CD4-positive, alpha-beta T cell treated with Interleukin-4 for 1 hour (primary cell): Measurements from ENCODE around the gene CADM4.
"Not testable (repeated sequence)": the region's sequence is repeated elsewhere in the genome, so short reads cannot be mapped to it uniquely, and the experiment has no call there.

Experiments
- DNase-seq, 2 donors: peaks; one replicate each; pipeline ENCODE4 v3.0.0-alpha.2; 2020 to 2022

The CADM4 gene

GRCh38 chr19:43660971-43661360 lies 21.3 kb upstream of the CADM4 start:
- no peak for DNase-seq

- DNase-seq = no peak
Measured at GRCh38 chr19:43660301-43660970, 20.8 kb upstream of the CADM4 start.

DNA sequence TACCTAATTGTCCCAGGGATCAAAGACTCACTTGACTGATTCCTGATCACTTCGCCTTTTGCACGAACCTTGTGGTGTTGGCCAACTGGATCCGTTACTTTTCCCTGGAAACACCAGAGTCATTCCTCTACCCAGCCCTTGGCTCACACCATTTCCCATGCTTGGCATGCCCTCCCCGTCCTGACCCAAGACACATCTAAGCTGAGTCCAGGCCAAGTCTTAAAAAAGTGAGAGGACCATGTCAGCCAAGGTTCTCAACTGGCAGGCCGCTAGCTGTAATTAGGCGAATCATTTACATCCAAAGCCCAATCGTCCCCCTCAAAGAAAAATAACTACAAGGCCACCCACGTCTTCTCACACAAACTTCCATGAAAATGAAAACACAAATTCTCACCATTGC lies 18.8 kb upstream of the CADM4 start:
- no peak for DNase-seq

- DNase-seq = no peak
Measured at GRCh38 chr19:43658001-43658400, 18.4 kb upstream of the CADM4 start.

GRCh38 chr19:43656436-43656835 lies 16.8 kb upstream of the CADM4 start:
- DNase-seq = no peak

GRCh38 chr19:43652546-43652874 lies 12.9 kb upstream of the CADM4 start:
- no peak for DNase-seq

GRCh38 chr19:43651758-43652545 lies 12.3 kb upstream of the CADM4 start:
- peak; percentile 38 to 55 for DNase-seq

- not testable (repeated sequence) for DNase-seq
Measured at GRCh38 chr19:43650276-43650675, 10.6 kb upstream of the CADM4 start.

- DNase-seq = no peak
Measured at GRCh38 chr19:43649514-43649913, 9.9 kb upstream of the CADM4 start.

DNA sequence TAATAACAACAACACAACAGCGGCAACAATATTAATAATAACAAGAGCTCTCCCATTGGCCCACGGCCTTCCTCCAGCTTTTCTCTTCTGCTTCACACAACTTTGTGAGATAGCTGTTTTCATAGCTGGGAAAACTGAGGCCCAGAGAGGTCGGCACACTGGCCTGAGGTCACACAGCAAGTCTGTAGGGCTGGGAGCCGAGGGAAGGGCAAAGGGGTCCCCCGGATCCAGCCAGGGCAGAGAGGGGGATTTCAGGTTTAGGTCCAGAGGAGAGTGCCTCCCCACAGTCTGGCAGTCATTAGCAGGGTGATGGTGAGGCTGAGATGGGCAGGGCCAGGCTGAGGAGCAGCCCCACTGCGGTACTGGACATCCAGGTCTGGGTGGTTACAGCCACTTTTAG lies 9.0 kb upstream of the CADM4 start:
- DNase-seq = no peak

GRCh38 chr19:43644181-43644580 lies 4.5 kb upstream of the CADM4 start:
- DNase-seq = no peak

DNA sequence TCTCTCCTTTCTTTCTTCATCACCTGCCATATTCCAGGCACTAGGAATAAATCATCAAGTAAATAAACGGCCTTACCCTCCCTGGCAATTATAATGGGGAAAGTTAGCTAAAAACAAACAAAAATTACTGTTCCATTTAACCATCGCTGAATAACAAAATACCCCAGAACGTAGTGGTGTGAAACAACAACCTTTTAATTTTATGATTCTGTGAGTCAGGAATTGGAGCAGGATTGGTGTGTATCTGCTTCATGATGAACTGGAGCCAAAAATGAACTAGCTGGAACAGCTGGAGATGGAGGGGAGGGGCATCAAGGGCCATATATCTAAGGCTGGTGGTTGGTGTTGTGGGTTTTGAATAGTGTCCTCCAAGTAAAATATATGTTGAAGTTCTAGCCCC lies 3.7 kb upstream of the CADM4 start:
- no peak for DNase-seq

GRCh38 chr19:43642531-43642930 lies 2.9 kb upstream of the CADM4 start:
- DNase-seq = no peak

DNA sequence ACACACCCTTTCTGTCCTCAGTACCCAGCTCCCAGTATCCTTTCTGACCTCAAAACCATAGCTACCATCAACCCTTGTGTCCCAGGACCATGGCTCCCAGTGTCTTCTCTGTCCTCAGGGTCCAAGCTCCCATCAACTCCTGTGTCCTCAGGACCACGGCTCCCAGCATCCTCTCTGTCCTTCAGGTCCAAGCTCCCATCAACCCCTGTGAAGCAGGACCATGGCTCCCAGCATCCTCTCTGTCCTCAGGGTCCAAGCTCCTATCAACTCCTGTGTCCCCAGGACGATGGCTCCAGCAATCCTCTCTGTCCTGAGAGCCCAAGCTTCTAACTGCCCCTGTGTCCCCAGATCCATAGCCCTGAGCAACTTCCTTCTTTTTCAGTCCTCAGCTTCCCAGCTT lies 1.7 kb upstream of the CADM4 start:
- no peak for DNase-seq

- no peak for DNase-seq
Measured at GRCh38 chr19:43640424-43640757, 741 bp upstream of the CADM4 start.

DNA sequence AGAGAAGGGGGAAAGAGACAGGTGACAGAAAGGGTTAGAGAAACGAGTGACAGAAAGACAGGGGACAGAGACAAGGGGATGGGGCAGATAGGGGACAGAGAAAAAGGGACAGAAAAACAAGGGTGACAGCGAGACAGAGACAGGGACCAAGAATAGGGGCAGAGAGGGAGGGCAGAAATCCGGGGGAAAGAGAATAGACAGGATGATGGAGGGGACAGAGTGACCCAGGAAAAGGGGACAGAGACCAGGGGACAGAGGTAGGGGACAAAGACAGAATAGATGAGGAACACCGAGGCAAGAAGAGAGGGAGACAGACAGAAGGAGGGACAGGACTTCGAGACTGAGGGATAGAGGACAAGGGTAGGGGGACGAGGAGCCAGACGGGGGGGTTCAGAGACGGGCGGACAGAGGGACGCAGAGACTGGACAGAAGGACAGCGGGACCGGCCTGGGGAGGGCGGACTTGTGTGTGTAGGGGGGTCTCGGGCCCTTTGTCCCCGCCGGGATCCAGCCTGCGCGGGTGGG lies 593 bp downstream of the CADM4 start:
- no peak for DNase-seq

DNA sequence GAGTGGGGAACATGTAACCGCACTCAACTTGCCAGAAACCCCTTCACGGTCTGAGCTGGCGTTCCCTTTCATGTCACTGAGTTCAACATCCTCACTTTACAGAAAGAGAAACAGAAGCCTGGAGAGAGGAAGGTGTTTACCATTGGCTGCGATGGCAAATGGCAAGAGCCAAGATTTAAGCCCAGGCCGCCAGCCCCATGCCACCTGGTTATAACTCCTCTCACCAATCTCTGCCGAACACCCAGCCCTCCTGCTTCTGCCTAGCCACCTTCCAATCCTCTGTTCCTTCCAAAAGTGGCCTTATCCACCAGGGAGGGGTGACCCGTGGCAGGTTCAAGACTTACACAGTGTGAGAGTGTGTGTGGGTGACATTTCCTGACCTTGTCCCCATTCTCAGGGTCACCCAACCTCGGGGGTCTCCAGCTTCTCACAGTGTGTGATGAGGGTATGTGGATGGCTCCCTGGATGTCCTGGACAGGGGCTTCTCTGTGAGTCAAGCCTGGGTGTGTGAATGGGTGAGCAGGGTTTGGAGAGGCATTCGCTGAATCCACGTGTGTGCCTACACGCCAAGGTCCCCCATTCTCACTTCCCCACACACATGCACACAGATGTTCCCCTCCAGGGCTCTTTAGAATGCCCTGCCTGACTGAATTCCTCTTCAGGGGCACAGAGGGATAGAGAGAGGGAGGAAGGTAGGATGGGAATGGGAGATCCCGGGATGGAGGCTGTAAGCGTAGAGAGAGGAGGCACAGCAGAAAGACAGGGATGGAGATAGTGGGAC lies 1.2 kb downstream of the CADM4 start:
- DNase-seq = peak in 1 of 2 donors; percentile 13

DNA sequence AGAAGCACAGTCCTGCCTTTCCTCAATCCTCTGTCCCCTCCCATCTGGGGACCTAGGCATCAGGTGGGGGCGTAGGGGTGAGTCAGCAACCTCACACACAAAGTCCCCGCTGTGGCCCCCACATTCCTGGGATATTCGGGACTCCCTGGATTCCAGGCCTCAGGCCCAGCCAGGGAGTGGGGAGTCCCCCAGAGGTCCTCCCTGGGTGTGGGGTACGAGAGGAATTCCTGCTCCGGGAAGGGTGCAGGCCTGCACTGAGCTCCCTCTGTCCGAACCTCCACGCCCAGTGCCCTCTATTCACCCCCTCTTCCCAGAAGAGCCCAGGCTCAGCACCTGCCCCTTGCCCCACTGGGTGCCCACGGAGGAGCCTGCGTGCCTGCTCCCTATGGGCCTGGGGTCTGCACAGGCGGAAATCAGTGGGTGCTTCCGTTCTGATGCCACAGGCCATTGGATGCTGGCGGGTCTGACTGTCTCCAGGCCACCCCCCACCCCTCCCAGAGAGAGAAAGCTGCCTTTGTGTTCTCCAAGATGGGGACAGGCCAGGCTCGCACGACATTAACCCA lies 3.4 kb downstream of the CADM4 start:
- DNase-seq = no peak

DNA sequence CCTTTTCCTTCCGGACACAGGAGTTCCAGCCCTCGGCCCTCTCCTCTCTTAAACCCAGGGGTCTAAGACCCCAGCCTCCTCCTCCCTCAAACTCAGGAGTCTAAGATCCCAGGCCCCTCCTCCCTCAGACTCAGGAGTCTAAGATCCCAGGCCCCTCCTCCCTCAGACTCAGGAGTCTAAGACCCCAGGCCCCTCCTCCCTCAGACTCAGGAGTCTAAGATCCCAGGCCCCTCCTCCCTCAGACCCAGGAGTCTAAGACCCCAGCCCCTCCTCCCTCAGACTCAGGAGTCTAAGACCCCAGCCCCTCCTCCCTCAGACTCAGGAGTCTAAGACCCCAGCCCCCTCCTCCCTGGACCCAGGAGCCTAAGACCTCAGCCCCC lies 4.1 kb downstream of the CADM4 start:
- not testable (repeated sequence) for DNase-seq

DNA sequence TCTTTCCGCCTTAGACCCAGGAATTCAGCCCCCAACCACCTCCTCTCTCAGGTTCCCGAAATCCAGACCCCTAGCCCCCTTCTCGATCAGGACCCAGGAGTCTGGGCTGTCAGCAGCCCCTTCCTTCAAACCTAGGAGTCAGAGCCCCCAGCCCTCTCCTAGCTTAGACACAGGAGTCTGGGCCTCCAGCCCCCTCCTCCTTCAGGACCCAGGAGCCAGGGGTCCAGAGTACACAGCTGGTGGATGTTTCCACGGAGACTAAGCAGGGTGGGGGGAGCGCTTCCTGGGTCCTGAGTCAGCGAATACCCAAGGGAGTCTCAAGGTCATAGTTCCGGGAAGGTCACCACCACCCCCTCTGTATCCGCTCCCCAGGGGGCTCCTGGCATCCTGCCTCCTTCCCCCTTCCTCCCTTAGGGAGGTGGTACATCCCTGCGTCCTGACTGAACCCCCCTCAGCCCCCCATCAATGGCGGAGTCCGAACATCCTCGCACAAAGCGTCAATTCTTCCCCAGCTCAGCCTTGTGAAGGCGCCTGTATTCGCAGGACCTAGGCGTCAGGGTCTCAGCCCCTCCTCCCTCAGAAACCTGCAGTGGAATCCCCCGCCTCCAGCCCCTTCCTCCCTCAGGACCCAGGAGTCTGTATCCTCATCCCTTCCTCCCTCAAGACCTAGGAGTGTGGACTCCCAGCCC lies 4.6 kb downstream of the CADM4 start:
- no peak for DNase-seq

DNA sequence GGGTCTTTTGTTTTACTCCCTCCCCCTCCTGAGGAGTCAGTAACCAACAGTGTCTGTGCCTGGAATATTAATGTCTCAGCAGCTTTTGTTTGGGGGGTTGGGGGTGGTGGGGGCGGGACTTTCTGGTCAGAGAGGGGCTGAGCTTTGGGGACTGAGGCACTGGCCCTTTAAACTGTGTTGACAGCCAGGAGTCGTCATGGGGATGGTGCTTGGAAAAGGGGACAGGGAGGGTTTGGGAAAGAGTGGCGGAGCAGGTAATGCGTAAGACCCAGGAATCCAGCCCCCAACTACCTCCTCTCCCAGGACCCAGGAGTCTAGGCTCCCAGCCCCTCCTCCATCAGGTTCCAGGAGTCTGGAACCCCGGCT lies 5.2 kb downstream of the CADM4 start:
- no peak for DNase-seq

DNA sequence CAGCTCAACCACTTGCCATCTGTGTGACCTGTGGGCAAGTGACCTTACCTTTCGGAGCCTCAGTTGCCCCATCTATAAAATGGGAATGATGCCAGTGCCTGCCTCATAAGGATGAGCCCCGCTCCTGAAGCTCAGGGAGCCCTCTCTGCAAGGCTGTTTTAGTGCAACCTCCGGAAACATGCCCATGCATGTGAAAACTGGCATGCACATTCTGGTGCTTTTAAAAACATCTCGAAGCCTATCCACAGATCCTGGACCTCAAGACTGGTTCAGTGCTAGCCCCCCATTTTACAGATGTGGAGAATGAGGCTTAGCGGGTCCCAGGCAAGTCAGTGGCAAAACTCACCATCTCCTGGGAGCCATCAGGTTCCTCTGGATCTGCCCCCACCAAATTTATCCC lies 5.6 kb downstream of the CADM4 start:
- DNase-seq = no peak

- no peak for DNase-seq
Measured at GRCh38 chr19:43633520-43633919, 6.1 kb downstream of the CADM4 start.
